ENCODE results near the gene SPEM3.
A peak's percentile ranks its signal among the peaks of the same experiment; 100 is the strongest.
"Not testable (repeated sequence)": the region's sequence is repeated elsewhere in the genome, so short reads cannot be mapped to it uniquely, and the experiment has no call there.

The SPEM3 gene

GRCh38 chr17:7475764-7476422, 47.2 kb downstream of the SPEM3 start:
- DNase-seq = no peak

- DNase-seq = no peak
These were observed 47.8 kb downstream of the SPEM3 start for GRCh38 chr17:7476494-7476893.

- no peak for DNase-seq
These were observed 48.3 kb downstream of the SPEM3 start for GRCh38 chr17:7476951-7477350.

GRCh38 chr17:7477392-7478275, 49.0 kb downstream of the SPEM3 start:
- DNase-seq = no peak

- peak in 1 of 2 experiments; percentile 4 for DNase-seq
These were observed 49.9 kb downstream of the SPEM3 start for GRCh38 chr17:7478276-7479212.

- DNase-seq = no peak
These were observed 50.8 kb downstream of the SPEM3 start, which contains the start of gene ZBTB4 for GRCh38 chr17:7479213-7480088. Gene ZBTB4, minus strand, starts transcription at chr17:7479631. Its CDS starts 12,830 bp downstream, at chr17:7466801.

- DNase-seq = no peak
These were observed 51.4 kb downstream of the SPEM3 start for GRCh38 chr17:7480089-7480384.

- not testable (repeated sequence) for DNase-seq
These were observed 52.6 kb downstream of the SPEM3 start, which contains the start of gene SLC35G6 for GRCh38 chr17:7481275-7481674. Gene SLC35G6, plus strand, starts transcription at chr17:7481446. Its CDS starts 71 bp downstream, at chr17:7481517.

- not testable (repeated sequence) for DNase-seq
These were observed 53.4 kb downstream of the SPEM3 start for GRCh38 chr17:7481842-7482741.

Measured in AML-193 (cell line).